ENCODE results near the gene LSAMP. TPM values are rescaled to one million over a fixed set of nuclear protein-coding genes. Genes with fewer than 3 reads are reported as not detected.
"Not testable (repeated sequence)": the region's sequence is repeated elsewhere in the genome, so short reads cannot be mapped to it uniquely, and the experiment has no call there.

LSAMP gene
- total RNA-seq, 1 donor from 2014 or later = 4.4 TPM

GRCh38 chr3:115851571-115851970 lies 593.7 kb downstream of the LSAMP start:
- Mint-ChIP-seq H3K27me3 (ENCODE audit: unreplicated experiment) (peaks cover 19% of the 10 kb centered on the region), H3K27ac (ENCODE audit: unreplicated experiment) (no peak overlapping the region), H3K36me3 (ENCODE audit: unreplicated experiment) (no peaks in the 10 kb centered on the region), H3K9me3 (ENCODE audit: unreplicated experiment) (no peaks in the 10 kb centered on the region), H3K4me1 (ENCODE audit: unreplicated experiment) (no peaks in the 10 kb centered on the region), H3K4me3 (ENCODE audit: unreplicated experiment) (no peak overlapping the region)
- DNase-seq (ENCODE audit: extremely low spot score, unreplicated experiment) = no peak
- no peak for TF ChIP-seq CTCF (IDR thresholded peaks at IDR 0.05)

DNA sequence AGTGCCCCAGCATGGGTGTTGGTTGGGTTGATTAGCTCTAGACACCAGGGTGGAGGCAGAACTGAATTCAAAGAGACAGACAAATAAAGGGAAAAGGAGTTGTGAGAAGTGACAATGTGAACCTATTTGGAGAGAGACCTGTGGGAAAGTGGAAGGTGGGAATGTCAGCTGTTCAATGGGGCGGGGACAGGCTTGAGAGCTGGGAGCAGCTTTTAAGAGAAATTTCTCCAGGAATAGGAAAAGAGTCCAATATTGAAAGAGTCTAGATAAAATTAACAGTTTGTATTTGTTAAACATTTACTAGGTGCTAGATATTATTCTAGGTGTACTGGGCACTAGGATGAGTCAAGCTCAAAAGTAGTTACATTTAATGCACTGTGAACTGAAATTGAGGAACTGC lies 596.6 kb downstream of the LSAMP start:
- TF ChIP-seq CTCF (IDR thresholded peaks at IDR 0.05) = no peak
- Mint-ChIP-seq H3K4me1 (ENCODE audit: unreplicated experiment) (no peaks in the 10 kb centered on the region), H3K4me3 (ENCODE audit: unreplicated experiment) (no peak overlapping the region), H3K9me3 (ENCODE audit: unreplicated experiment) (no peaks in the 10 kb centered on the region), H3K36me3 (ENCODE audit: unreplicated experiment) (no peaks in the 10 kb centered on the region), H3K27ac (ENCODE audit: unreplicated experiment) (no peak overlapping the region), H3K27me3 (ENCODE audit: unreplicated experiment) (peaks cover 19% of the 10 kb centered on the region)
- no peak for DNase-seq (ENCODE audit: extremely low spot score, unreplicated experiment)

- Mint-ChIP-seq H3K4me1 (ENCODE audit: unreplicated experiment) (no peaks in the 10 kb centered on the region), H3K27ac (ENCODE audit: unreplicated experiment) (no peak overlapping the region), H3K27me3 (ENCODE audit: unreplicated experiment) (peaks cover 6% of the 10 kb centered on the region), H3K36me3 (ENCODE audit: unreplicated experiment) (no peaks in the 10 kb centered on the region), H3K4me3 (ENCODE audit: unreplicated experiment) (no peak overlapping the region), H3K9me3 (ENCODE audit: unreplicated experiment) (no peaks in the 10 kb centered on the region)
- TF ChIP-seq CTCF (IDR thresholded peaks at IDR 0.05) = no peak
- DNase-seq (ENCODE audit: extremely low spot score, unreplicated experiment) = no peak
Observed at GRCh38 chr3:115845986-115846385, 599.3 kb downstream of the LSAMP start.

GRCh38 chr3:115844729-115845128 lies 600.6 kb downstream of the LSAMP start:
- not testable (repeated sequence) for H3K27me3 Mint-ChIP-seq (ENCODE audit: unreplicated experiment); H3K9me3 Mint-ChIP-seq (ENCODE audit: unreplicated experiment); H3K36me3 Mint-ChIP-seq (ENCODE audit: unreplicated experiment); H3K4me3 Mint-ChIP-seq (ENCODE audit: unreplicated experiment); H3K4me1 Mint-ChIP-seq (ENCODE audit: unreplicated experiment); DNase-seq (ENCODE audit: extremely low spot score, unreplicated experiment); H3K27ac Mint-ChIP-seq (ENCODE audit: unreplicated experiment)

GRCh38 chr3:115843206-115843605 lies 602.1 kb downstream of the LSAMP start:
- no peak overlapping the region for H3K4me3 Mint-ChIP-seq (ENCODE audit: unreplicated experiment)
- H3K27me3 Mint-ChIP-seq (ENCODE audit: unreplicated experiment) = no peaks in the 10 kb centered on the region
- no peaks in the 10 kb centered on the region for H3K36me3 Mint-ChIP-seq (ENCODE audit: unreplicated experiment)
- H3K9me3 Mint-ChIP-seq (ENCODE audit: unreplicated experiment) = no peaks in the 10 kb centered on the region
- H3K27ac Mint-ChIP-seq (ENCODE audit: unreplicated experiment) = no peak overlapping the region
- no peaks in the 10 kb centered on the region for H3K4me1 Mint-ChIP-seq (ENCODE audit: unreplicated experiment)
- TF ChIP-seq CTCF (IDR thresholded peaks at IDR 0.05) = no peak
- no peak for DNase-seq (ENCODE audit: extremely low spot score, unreplicated experiment)

- TF ChIP-seq CTCF (IDR thresholded peaks at IDR 0.05) = no peak
- H3K9me3 Mint-ChIP-seq (ENCODE audit: unreplicated experiment) = no peaks in the 10 kb centered on the region
- peaks cover 20% of the 10 kb centered on the region for H3K4me1 Mint-ChIP-seq (ENCODE audit: unreplicated experiment)
- H3K27me3 Mint-ChIP-seq (ENCODE audit: unreplicated experiment) = no peaks in the 10 kb centered on the region
- no peak for DNase-seq (ENCODE audit: extremely low spot score, unreplicated experiment)
- no peaks in the 10 kb centered on the region for H3K36me3 Mint-ChIP-seq (ENCODE audit: unreplicated experiment)
- no peak overlapping the region for H3K4me3 Mint-ChIP-seq (ENCODE audit: unreplicated experiment)
- H3K27ac Mint-ChIP-seq (ENCODE audit: unreplicated experiment) = no peak overlapping the region
Observed at GRCh38 chr3:115839246-115839645, 606.0 kb downstream of the LSAMP start.

All from osteocyte (in vitro differentiated cells).